ENCODE measurements around the gene CCDC127. TPM values are rescaled to one million over a fixed set of nuclear protein-coding genes. Genes with fewer than 3 reads are reported as not detected.

The CCDC127 gene
- total RNA-seq, 1 experiment from 2014 or later = 24.1 TPM

GRCh38 chr5:157126-157715 lies 60.7 kb downstream of the CCDC127 start:
- no peaks in the 10 kb centered on the region; the same call in 1 of the 2 replicates for H4K20me1 ChIP-seq (ENCODE audit: insufficient read depth)
- BruUV-seq (replicated peaks) = no TSS peak
- CTCF ChIA-PET = no interaction called here
- peaks cover 98% of the 10 kb centered on the region for H3K27me3 ChIP-seq (ENCODE audit: insufficient read depth, low read depth)
- intact Hi-C loops (cut with micrococcal nuclease; ENCODE audit: unreplicated experiment) = no loop called here
- no peaks in the 10 kb centered on the region for H3K79me2 ChIP-seq (ENCODE audit: low read depth)
- H3K27ac ChIP-seq = no peak overlapping the region
- H3K4me1 ChIP-seq (replicated peaks; ENCODE audit: insufficient read depth) = no peaks in the 10 kb centered on the region
- POLR2A ChIA-PET (ENCODE audit: unreplicated experiment) = no interaction called here
- H3K4me2 ChIP-seq = no peak overlapping the region
- H3F3A ChIP-seq (ENCODE audit: insufficient read depth, low read depth) = no peaks in the 10 kb centered on the region
- H2AFZ ChIP-seq = no peak overlapping the region
- TF ChIP-seq CTCF (conservative IDR thresholded peaks at IDR 0.05) (no peak), EZH2 (IDR thresholded peaks at IDR 0.05; ENCODE audit: low read depth) (no peak)
- no peak overlapping the region for H3K4me3 ChIP-seq
- H3K9me2 ChIP-seq (ENCODE audit: insufficient read depth) = no peaks in the 10 kb centered on the region
- no peak for DNase-seq
- no peaks in the 10 kb centered on the region for H3K36me3 ChIP-seq (ENCODE audit: low read depth)
- H3K9me3 ChIP-seq (ENCODE audit: insufficient read depth, low read depth) = no peaks in the 10 kb centered on the region

- Histone ChIP-seq H3K79me2 (ENCODE audit: low read depth) (no peaks in the 10 kb centered on the region), H3K4me3 (no peak overlapping the region), H3K27ac (no peak overlapping the region), H3K9me3 (ENCODE audit: insufficient read depth, low read depth) (no peaks in the 10 kb centered on the region), H3K9me2 (ENCODE audit: insufficient read depth) (no peaks in the 10 kb centered on the region), H2AFZ (no peak overlapping the region), H3K27me3 (ENCODE audit: insufficient read depth, low read depth) (peaks cover 98% of the 10 kb centered on the region), H3K4me1 (replicated peaks; ENCODE audit: insufficient read depth) (no peaks in the 10 kb centered on the region), H3F3A (ENCODE audit: insufficient read depth, low read depth) (no peaks in the 10 kb centered on the region), H3K4me2 (no peak overlapping the region), H3K36me3 (ENCODE audit: low read depth) (no peaks in the 10 kb centered on the region), H4K20me1 (ENCODE audit: insufficient read depth) (no peaks in the 10 kb centered on the region)
- no peak for DNase-seq
- no peak for TF ChIP-seq CTCF (conservative IDR thresholded peaks at IDR 0.05)
- no peak for TF ChIP-seq EZH2 (IDR thresholded peaks at IDR 0.05; ENCODE audit: low read depth)
- ChIA-PET POLR2A (ENCODE audit: unreplicated experiment) (no interaction called here), CTCF (no interaction called here)
- BruUV-seq (replicated peaks) = no TSS peak
- intact Hi-C loops (cut with micrococcal nuclease; ENCODE audit: unreplicated experiment) = no loop called here
Measured at GRCh38 chr5:156411-157072, 61.4 kb downstream of the CCDC127 start.

GRCh38 chr5:155651-156410 lies 62.1 kb downstream of the CCDC127 start:
- no peaks in the 10 kb centered on the region for H3F3A ChIP-seq (ENCODE audit: insufficient read depth, low read depth)
- POLR2A ChIA-PET (ENCODE audit: unreplicated experiment) = no interaction called here
- no peaks in the 10 kb centered on the region for H3K36me3 ChIP-seq (ENCODE audit: low read depth)
- CTCF ChIA-PET = no interaction called here
- no peaks in the 10 kb centered on the region for H3K79me2 ChIP-seq (ENCODE audit: low read depth)
- DNase-seq = no peak
- no TSS peak for BruUV-seq (replicated peaks)
- H3K27ac ChIP-seq = no peak overlapping the region
- H3K4me1 ChIP-seq (replicated peaks; ENCODE audit: insufficient read depth) = no peaks in the 10 kb centered on the region
- H4K20me1 ChIP-seq (ENCODE audit: insufficient read depth) = no peaks in the 10 kb centered on the region
- TF ChIP-seq EZH2 (IDR thresholded peaks at IDR 0.05; ENCODE audit: low read depth) = no peak
- no peak for TF ChIP-seq CTCF (conservative IDR thresholded peaks at IDR 0.05)
- intact Hi-C loops (cut with micrococcal nuclease; ENCODE audit: unreplicated experiment) = no loop called here
- H3K4me3 ChIP-seq = no peak overlapping the region
- no peak overlapping the region for H3K4me2 ChIP-seq
- H3K9me2 ChIP-seq (ENCODE audit: insufficient read depth) = no peaks in the 10 kb centered on the region
- H2AFZ ChIP-seq = no peak overlapping the region
- H3K27me3 ChIP-seq (ENCODE audit: insufficient read depth, low read depth) = peaks cover 98% of the 10 kb centered on the region
- no peaks in the 10 kb centered on the region for H3K9me3 ChIP-seq (ENCODE audit: insufficient read depth, low read depth)

All from PC-9 (cell line).